ENCODE data around the gene RGS7. TPM values are rescaled to one million over a fixed set of nuclear protein-coding genes. Genes with fewer than 3 reads are reported as not detected.

The RGS7 gene
- total and polyA plus RNA-seq, 2 of the 8 experiments (the other 6 are each of a cell fraction or from before 2014, with no cell fraction given): 1.6 to 3.0 TPM

DNA sequence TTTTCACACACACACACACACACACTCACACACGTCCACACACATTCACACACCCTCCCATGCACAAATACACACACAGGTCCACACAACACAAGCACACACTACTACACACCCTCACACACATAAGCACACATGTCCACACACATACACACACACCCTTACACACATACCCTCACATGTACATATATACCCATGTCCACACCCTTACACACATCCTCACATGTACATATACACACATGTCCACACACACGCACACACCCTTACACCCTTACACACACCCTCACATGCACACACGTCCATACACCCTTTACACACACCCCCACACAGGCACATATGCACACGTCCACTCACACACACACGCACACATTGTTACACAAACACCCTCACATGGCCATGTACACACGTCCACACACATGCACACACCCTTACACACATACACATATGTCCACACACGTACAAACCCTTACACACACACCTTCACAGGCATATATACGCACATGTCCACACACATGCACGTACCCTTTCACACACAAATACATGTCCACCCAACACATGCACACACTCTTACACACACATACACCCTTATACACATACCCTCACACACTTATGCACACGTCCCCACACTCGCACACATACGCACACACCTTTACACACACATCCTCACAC, 50.7 kb downstream of the RGS7 start (continued):
- TF ChIP-seq BCL11A (IDR thresholded peaks at IDR 0.05; ENCODE audit: low read depth in 2 of 2, low read length in 2 of 2) (no peak), RAD21 (IDR thresholded peaks at IDR 0.05 in 1 of 2, conservative IDR thresholded peaks at IDR 0.05 in 1 of 2; ENCODE audit: low read depth in 2 of 2, low read length in 2 of 2) (no peak), SP4 (IDR thresholded peaks at IDR 0.05; ENCODE audit: low read length) (no peak)
- TF ChIP-seq, protein P1, sequence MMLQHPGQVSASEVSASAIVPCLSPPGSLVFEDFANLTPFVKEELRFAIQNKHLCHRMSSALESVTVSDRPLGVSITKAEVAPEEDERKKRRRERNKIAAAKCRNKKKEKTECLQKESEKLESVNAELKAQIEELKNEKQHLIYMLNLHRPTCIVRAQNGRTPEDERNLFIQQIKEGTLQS (IDR thresholded peaks at IDR 0.05; ENCODE audit: insufficient read depth, low read depth, low read length): no peak
